Measurements from ENCODE around the gene ZNF582.
A peak's percentile ranks its signal among the peaks of the same experiment; 100 is the strongest.

The ZNF582 gene

GRCh38 chr19:56393119-56394012 lies at the start of gene ZNF582:
Gene ZNF582 (minus strand): TSS chr19:56393534. CDS start chr19:56391752, 1,782 bp downstream.
- peak; percentile 66 for TF ChIP-seq CTCF (IDR thresholded peaks at IDR 0.05; ENCODE audit: insufficient read depth, missing control alignments)
- FAIRE-seq: no peak
- DNase-seq (ENCODE audit: insufficient read length, low spot score): peak; percentile 82

DNA sequence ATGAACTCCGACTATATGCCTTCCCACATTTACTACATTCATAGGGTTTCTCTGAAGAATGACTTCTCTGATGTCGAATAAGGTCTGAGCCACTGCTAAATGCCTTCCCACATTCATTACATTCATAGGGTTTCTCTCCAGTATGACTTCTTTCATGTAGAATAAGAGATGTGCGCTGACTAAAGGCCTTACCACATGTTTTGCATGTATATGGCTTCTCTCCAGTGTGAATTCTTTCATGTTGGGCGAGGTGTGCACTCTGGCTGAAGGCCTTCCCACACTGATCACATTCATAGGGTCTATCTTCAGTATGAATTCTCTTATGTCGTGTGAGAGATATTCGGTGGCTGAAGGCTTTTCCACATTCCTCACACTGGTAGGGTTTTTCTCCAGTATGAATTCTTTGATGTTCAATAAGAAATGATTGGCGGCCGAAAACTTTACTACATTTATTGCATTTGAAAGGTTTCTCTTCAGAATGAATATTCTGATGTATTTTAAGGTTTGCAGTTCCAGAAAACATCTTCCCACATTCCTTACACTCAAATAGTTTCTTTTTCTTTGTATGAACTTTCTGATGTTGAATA lies 48.0 kb upstream of the ZNF582 start:
- no peak for DNase-seq (ENCODE audit: insufficient read length, low spot score)
- no peak for TF ChIP-seq CTCF (IDR thresholded peaks at IDR 0.05; ENCODE audit: insufficient read depth, missing control alignments)
- FAIRE-seq: no peak

DNA sequence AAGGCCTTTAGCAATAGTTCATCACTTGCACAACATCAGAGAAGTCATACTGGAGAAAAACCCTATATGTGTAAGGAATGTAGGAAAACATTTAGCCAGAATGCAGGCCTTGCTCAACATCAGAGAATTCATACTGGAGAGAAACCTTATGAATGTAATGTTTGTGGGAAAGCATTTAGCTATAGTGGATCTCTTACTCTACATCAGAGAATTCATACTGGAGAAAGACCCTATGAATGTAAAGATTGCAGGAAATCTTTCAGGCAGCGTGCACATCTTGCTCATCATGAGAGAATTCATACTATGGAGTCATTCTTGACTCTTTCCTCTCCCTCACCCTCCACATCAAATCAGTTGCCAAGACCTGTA lies 30.6 kb upstream of the ZNF582 start:
- DNase-seq (ENCODE audit: insufficient read length, low spot score): no peak
- FAIRE-seq: no peak
- TF ChIP-seq CTCF (IDR thresholded peaks at IDR 0.05; ENCODE audit: insufficient read depth, missing control alignments): no peak

DNA sequence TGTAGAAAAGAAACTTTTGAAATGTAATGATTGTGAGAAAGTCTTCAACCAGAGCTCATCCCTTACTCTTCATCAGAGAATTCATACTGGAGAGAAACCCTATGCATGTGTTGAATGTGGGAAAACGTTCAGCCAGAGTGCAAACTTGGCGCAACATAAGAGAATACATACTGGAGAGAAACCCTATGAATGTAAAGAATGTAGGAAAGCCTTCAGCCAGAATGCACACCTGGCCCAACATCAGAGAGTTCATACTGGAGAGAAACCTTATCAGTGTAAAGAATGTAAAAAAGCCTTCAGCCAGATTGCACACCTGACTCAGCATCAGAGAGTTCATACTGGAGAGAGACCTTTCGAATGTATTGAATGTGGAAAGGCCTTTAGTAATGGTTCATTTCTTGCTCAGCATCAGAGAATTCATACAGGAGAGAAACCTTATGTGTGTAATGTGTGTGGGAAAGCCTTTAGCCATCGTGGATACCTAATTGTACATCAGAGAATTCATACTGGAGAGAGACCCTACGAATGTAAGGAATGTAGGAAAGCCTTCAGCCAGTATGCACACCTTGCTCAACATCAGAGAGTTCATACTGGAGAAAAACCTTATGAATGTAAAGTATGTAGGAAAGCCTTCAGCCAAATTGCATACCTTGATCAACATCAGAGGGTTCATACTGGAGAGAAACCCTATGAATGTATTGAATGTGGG lies 30.1 kb upstream of the ZNF582 start:
- no peak for DNase-seq (ENCODE audit: insufficient read length, low spot score)
- no peak for TF ChIP-seq CTCF (IDR thresholded peaks at IDR 0.05; ENCODE audit: insufficient read depth, missing control alignments)
- no peak for FAIRE-seq

DNA sequence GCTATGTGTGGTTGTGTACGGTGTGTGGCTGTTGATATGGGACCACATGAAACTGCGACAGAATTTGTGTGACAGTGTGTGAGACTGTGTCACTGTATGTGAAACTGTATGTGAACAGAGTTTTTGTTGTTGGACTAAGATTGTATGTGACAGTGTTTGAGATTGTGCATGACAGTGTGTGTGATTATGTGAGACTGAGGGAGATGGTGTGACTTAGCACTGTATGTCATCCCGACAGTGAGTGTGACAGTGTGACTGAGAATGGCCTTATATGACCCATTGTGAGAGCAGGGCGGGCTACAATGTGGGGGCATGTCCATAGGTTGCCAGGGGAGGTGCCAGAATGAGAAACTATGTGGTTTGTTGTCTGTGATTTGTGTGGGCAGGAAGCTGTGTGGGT lies 11.7 kb upstream of the ZNF582 start:
- FAIRE-seq: no peak
- no peak for TF ChIP-seq CTCF (IDR thresholded peaks at IDR 0.05; ENCODE audit: insufficient read depth, missing control alignments)
- DNase-seq (ENCODE audit: insufficient read length, low spot score): no peak

- no peak for FAIRE-seq
- no peak for DNase-seq (ENCODE audit: insufficient read length, low spot score)
- TF ChIP-seq CTCF (IDR thresholded peaks at IDR 0.05; ENCODE audit: insufficient read depth, missing control alignments): no peak
These were observed 11.3 kb upstream of the ZNF582 start for GRCh38 chr19:56404705-56405056.
